HAP-1 (cell line): Measurements from ENCODE around the gene HOXA13.

Source experiments
- DNase-seq, 2 experiments: peaks; one replicate each; pipeline ENCODE4 v3.0.0-alpha.2; 2016 to 2020; ENCODE audit warnings: low spot score in 2 of 2
- H3K27me3 ChIP-seq: fragments of 250-450 bp; sonication (Bioruptor Pico); 2 replicates; pipeline ENCODE4 v1.5.1; 2020; ENCODE audit warnings: low read depth, mild to moderate bottlenecking, moderate library complexity
- H3K36me3 ChIP-seq: fragments of 250-450 bp; sonication (Bioruptor Pico); replicated peaks from 2 replicates; pipeline ENCODE4 v1.5.1; 2020; ENCODE audit warnings: mild to moderate bottlenecking
- H3K4me1 ChIP-seq: fragments of 250-450 bp; sonication (Bioruptor Pico); 2 replicates; pipeline ENCODE4 v1.5.1; 2020; ENCODE audit warnings: mild to moderate bottlenecking
- H3K4me3 ChIP-seq: fragments of 250-450 bp; sonication (Bioruptor Pico); 2 replicates; pipeline ENCODE4 v1.5.1; 2020; ENCODE audit warnings: mild to moderate bottlenecking, moderate library complexity
- H3K9me3 ChIP-seq: fragments of 250-450 bp; sonication (Bioruptor Pico); 2 replicates; pipeline ENCODE4 v1.5.1; 2020; ENCODE audit warnings: mild to moderate bottlenecking, moderate library complexity
- in situ Hi-C: fragments of 300-500 bp; cut with MboI; formaldehyde crosslinking; loops from 3 replicates; pipeline ENCODE4 v1.14.3; 2020; ENCODE audit warnings: low sequenced_read_pairs, inconsistent platforms, mixed read lengths

Gene HOXA13

GRCh38 chr7:27145165-27145913, 54.6 kb downstream of the HOXA13 start:
- H3K36me3 ChIP-seq = peaks cover 57% of the 10 kb centered on the region
- no peaks in the 10 kb centered on the region for H3K27me3 ChIP-seq
- in situ Hi-C loops = no loop called here
- no peak overlapping the region for H3K4me3 ChIP-seq
- peaks cover 9% of the 10 kb centered on the region for H3K4me1 ChIP-seq
- no peak for DNase-seq
- no peaks in the 10 kb centered on the region for H3K9me3 ChIP-seq

GRCh38 chr7:27144781-27145164, 55.1 kb downstream of the HOXA13 start:
- no peaks in the 10 kb centered on the region for H3K9me3 ChIP-seq
- no peak overlapping the region for H3K4me3 ChIP-seq
- no peaks in the 10 kb centered on the region for H3K27me3 ChIP-seq
- peaks cover 9% of the 10 kb centered on the region for H3K4me1 ChIP-seq
- no peak for DNase-seq
- in situ Hi-C loops = no loop called here
- H3K36me3 ChIP-seq = peaks cover 57% of the 10 kb centered on the region
